ENCODE data around the gene RPA1. TPM values are rescaled to one million over a fixed set of nuclear protein-coding genes. Genes with fewer than 3 reads are reported as not detected.
A peak's percentile ranks its signal among the peaks of the same experiment; 100 is the strongest.

Gene RPA1
- total RNA-seq, 2 experiments from 2014 or later = 189 to 197 TPM

DNA sequence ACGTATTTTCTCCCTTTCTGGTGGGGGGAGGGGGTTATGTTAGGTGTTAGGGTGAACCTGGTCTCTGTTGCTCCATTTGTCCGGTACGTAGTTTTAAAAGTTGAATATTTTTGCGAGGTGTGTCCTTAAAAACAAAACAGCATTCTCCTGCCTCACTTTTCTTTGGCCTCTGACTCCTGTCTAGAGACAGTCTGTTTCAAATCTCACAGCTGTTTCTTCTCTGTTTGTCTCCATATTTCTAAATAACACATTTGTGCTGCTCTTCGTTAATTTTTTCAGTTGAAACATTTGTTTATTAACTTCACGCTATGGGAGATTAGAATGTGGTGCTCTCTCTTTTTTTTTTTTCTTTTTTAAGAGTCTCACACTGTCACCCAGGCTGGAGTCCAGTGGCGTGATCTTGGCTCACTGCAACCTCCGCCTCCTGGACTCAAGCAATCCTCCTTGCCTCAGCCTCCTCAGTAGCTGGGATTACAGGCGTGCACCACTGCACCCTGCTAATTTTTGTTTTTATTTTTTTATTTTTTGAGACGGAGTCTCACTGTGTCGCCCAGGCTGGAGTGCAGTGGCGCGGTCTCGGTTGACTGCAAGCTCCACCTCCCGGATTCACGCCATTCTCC, 31.7 kb downstream of the RPA1 start:
- H3K36me3 Mint-ChIP-seq (ENCODE audit: low read depth) = peaks cover 7% of the 10 kb centered on the region
- no peak overlapping the region for H3K4me3 Mint-ChIP-seq
- CTCF ChIA-PET = interaction anchor here (0.6 to 1.2 kb wide), 2 partner anchors 140 to 942 kb away, joined by 3 read pairs; no protein-coding TSS in a partner anchor
- peaks cover 4% of the 10 kb centered on the region for H3K4me1 Mint-ChIP-seq (ENCODE audit: low read depth)
- POLR2A ChIA-PET = no interaction called here
- H3K27ac Mint-ChIP-seq = no peak overlapping the region
- TF ChIP-seq, protein P1, sequence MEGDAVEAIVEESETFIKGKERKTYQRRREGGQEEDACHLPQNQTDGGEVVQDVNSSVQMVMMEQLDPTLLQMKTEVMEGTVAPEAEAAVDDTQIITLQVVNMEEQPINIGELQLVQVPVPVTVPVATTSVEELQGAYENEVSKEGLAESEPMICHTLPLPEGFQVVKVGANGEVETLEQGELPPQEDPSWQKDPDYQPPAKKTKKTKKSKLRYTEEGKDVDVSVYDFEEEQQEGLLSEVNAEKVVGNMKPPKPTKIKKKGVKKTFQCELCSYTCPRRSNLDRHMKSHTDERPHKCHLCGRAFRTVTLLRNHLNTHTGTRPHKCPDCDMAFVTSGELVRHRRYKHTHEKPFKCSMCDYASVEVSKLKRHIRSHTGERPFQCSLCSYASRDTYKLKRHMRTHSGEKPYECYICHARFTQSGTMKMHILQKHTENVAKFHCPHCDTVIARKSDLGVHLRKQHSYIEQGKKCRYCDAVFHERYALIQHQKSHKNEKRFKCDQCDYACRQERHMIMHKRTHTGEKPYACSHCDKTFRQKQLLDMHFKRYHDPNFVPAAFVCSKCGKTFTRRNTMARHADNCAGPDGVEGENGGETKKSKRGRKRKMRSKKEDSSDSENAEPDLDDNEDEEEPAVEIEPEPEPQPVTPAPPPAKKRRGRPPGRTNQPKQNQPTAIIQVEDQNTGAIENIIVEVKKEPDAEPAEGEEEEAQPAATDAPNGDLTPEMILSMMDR (IDR thresholded peaks at IDR 0.05) = no peak
- H3K9me3 Mint-ChIP-seq = no peaks in the 10 kb centered on the region
- no peak for DNase-seq
- H3K27me3 Mint-ChIP-seq = no peaks in the 10 kb centered on the region
- no peak for ATAC-seq
- intact Hi-C loops (cut with micrococcal nuclease) = no loop called here

DNA sequence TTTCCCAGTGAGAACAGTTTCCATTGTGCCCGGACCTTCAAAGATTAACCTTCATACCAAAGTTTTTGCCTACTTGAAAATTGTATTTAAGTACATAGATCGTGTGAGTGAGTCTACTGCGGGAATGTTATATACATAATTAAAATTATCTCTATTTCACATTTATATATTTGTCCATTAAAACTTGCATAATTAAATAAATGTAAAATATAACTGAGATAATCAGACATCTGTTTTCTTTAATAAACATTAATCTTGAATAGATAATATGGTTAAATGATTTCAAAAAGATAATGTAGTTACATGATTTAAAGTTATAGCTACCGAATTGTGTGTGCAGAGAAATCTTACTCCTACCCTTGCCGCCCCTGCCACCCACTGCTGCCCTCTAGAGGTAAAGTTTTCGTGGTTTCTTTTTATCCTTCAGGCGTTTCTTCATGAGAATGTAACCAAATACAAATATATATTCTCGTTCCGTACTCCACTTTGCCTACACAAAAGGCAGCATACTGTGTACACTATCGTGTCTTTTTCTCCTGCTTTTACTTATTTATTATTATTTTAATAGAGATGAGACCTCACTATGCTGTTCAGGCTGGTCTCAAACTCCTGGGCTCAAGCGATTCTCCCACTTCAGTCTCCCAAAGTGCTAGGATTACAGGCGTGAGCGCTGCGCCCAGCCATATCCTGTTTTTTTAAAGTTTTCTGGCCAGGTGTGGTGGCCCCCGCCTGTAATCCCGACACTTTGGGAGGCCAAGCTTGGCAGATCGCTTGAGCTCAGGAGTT, 35.6 kb downstream of the RPA1 start:
- peak; percentile 60 for ATAC-seq
- POLR2A ChIA-PET = no interaction called here
- peaks cover 7% of the 10 kb centered on the region for H3K36me3 Mint-ChIP-seq (ENCODE audit: low read depth)
- no peaks in the 10 kb centered on the region for H3K9me3 Mint-ChIP-seq
- no peak overlapping the region for H3K27ac Mint-ChIP-seq
- CTCF ChIA-PET = interaction anchor here (0.6 to 6.2 kb wide), 22 partner anchors 9 to 216 kb away, joined by 3 to 50 read pairs (median 3); partner anchors contain the start of gene RILP
- H3K4me3 Mint-ChIP-seq = no peak overlapping the region
- peaks cover 18% of the 10 kb centered on the region for H3K4me1 Mint-ChIP-seq (ENCODE audit: low read depth)
- no peaks in the 10 kb centered on the region for H3K27me3 Mint-ChIP-seq
- DNase-seq = peak; percentile 64
- intact Hi-C loops (cut with micrococcal nuclease) = no loop called here
- TF ChIP-seq, protein P1 (IDR thresholded peaks at IDR 0.05) = peak; percentile 79

DNA sequence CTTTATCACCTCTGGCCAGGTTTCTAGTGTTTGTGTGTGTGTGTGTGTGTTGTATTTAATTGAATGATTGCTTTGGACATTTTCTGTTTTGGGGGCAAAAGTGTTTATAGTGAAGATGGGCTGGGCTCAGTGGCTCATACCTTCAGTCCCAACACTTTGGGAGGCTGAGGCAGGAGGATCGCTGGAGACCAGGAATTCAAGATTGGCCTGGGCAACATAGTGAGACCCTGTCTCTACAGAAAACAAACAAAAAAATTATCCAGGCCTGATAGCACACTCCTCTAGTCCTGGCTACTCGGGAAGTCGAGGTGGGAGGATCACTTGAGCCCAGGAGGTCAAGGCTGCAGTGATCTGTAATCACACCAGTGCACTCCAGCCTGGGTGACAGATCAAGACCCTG, 37.5 kb downstream of the RPA1 start:
- peaks cover 14% of the 10 kb centered on the region for H3K36me3 Mint-ChIP-seq (ENCODE audit: low read depth)
- no peak overlapping the region for H3K27ac Mint-ChIP-seq
- H3K27me3 Mint-ChIP-seq = no peaks in the 10 kb centered on the region
- DNase-seq (no peak), ATAC-seq (no peak)
- H3K9me3 Mint-ChIP-seq = no peaks in the 10 kb centered on the region
- ChIA-PET POLR2A (interaction anchor here (0.7 kb wide), 1 partner anchor 11 kb away, joined by 3 read pairs; no protein-coding TSS in a partner anchor), CTCF (interaction anchor here (6.2 kb wide), 1 partner anchor 12 kb away, joined by 50 read pairs; no protein-coding TSS in a partner anchor)
- peaks cover 37% of the 10 kb centered on the region for H3K4me1 Mint-ChIP-seq (ENCODE audit: low read depth)
- H3K4me3 Mint-ChIP-seq = no peak overlapping the region
- intact Hi-C loops (cut with micrococcal nuclease) = no loop called here
- TF ChIP-seq, protein P1 (IDR thresholded peaks at IDR 0.05) = no peak

DNA sequence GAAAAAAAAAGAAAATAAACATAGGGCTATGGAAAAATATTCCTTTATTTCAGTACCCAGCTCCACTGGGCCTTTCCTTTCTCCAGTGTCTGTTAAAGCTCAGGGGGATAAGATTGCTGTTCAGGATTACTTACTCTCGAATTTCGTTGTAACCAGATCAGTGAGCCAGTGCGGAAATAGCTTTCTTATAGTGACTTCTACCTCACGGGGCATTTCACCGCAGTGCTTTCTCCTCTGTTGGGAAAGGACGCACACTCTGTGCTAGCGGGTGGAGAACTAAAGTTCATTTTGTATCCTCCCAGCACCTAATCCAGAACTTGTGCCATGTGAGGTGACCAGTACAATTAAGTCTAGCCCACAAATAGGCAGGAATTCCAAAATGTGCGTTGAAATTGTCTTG, 38.3 kb downstream of the RPA1 start:
- POLR2A ChIA-PET = interaction anchor here (0.6 to 0.7 kb wide), 2 partner anchors 10 to 64 kb away, joined by 3 read pairs; no protein-coding TSS in a partner anchor
- H3K9me3 Mint-ChIP-seq = no peaks in the 10 kb centered on the region
- DNase-seq = no peak
- ATAC-seq = no peak
- no peaks in the 10 kb centered on the region for H3K27me3 Mint-ChIP-seq
- intact Hi-C loops (cut with micrococcal nuclease) = no loop called here
- CTCF ChIA-PET = interaction anchor here (6.2 kb wide), 1 partner anchor 11 kb away, joined by 50 read pairs; no protein-coding TSS in a partner anchor
- peaks cover 44% of the 10 kb centered on the region for H3K4me1 Mint-ChIP-seq (ENCODE audit: low read depth)
- TF ChIP-seq, protein P1 (IDR thresholded peaks at IDR 0.05) = no peak
- no peak overlapping the region for H3K27ac Mint-ChIP-seq
- no peak overlapping the region for H3K4me3 Mint-ChIP-seq
- H3K36me3 Mint-ChIP-seq (ENCODE audit: low read depth) = peaks cover 20% of the 10 kb centered on the region

All from activated CD8-positive, alpha-beta T cell treated with anti-CD3 and anti-CD28 coated beads for 36 hours (primary cell).